ENCODE results near the gene SLC26A1.

SLC26A1 gene

GRCh38 chr4:962231-963208, 30.7 kb downstream of the SLC26A1 start:
- no peak for TF ChIP-seq CTCF (IDR thresholded peaks at IDR 0.05; ENCODE audit: insufficient read depth, low read depth, low read length, missing control alignments)
- H3K4me3 ChIP-seq (ENCODE audit: low read depth, low read length) = no peak overlapping the region
- DNase-seq (ENCODE audit: low read depth) = no peak

DNA sequence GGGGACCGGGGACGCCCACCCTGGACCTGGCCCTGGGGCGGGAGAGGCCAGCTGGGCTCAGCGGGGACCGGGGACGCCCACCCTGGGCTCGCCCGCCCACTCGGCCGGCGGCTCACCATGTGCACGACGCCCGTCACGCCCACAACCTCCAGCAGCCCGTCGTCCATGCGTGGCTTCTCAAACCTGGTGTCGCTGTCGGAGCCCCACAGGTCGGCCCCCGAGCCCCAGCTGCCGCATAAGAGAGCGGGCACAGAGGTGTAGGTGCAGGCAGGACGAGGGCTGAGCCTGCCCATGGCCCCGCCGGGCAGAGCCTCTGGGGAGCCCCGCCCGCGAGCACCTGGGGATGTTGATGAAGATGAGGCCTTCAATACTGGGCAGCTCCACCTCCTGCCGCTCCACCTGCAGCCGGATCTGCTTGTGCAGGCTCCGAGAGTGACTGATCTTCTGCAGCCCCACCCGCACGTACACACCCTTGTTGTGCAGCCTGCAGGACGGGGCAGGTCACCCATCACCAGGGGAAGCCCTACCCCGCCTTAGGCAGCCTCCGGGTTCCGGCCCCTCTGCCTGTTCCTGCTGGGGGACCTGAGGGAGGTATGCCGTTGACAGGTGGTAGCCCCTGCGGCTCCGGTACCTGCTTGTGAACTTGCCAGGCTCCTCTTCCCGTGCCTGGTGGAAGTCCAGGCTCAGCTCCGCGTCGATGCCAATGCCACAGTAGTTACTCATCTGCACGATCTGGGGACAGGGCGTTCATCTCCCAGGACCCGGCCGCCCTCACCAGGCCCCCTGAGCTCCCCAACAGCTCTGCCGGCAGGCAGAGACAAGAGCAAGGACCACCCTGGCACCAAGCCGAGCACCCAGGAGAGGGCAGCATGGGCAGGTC, 31.6 kb downstream of the SLC26A1 start:
- no peak overlapping the region for H3K4me3 ChIP-seq (ENCODE audit: low read depth, low read length)
- no peak for DNase-seq (ENCODE audit: low read depth)
- TF ChIP-seq CTCF (IDR thresholded peaks at IDR 0.05; ENCODE audit: insufficient read depth, low read depth, low read length, missing control alignments) = no peak

- DNase-seq (ENCODE audit: low read depth) = no peak
- no peak for TF ChIP-seq CTCF (IDR thresholded peaks at IDR 0.05; ENCODE audit: insufficient read depth, low read depth, low read length, missing control alignments)
- H3K4me3 ChIP-seq (ENCODE audit: low read depth, low read length) = no peak overlapping the region
Measured at GRCh38 chr4:960636-961350, 32.4 kb downstream of the SLC26A1 start.

- no peak overlapping the region for H3K4me3 ChIP-seq (ENCODE audit: low read depth, low read length)
- TF ChIP-seq CTCF (IDR thresholded peaks at IDR 0.05; ENCODE audit: insufficient read depth, low read depth, low read length, missing control alignments) = no peak
- DNase-seq (ENCODE audit: low read depth) = no peak
Measured at GRCh38 chr4:960140-960635, 33.0 kb downstream of the SLC26A1 start.

DNA sequence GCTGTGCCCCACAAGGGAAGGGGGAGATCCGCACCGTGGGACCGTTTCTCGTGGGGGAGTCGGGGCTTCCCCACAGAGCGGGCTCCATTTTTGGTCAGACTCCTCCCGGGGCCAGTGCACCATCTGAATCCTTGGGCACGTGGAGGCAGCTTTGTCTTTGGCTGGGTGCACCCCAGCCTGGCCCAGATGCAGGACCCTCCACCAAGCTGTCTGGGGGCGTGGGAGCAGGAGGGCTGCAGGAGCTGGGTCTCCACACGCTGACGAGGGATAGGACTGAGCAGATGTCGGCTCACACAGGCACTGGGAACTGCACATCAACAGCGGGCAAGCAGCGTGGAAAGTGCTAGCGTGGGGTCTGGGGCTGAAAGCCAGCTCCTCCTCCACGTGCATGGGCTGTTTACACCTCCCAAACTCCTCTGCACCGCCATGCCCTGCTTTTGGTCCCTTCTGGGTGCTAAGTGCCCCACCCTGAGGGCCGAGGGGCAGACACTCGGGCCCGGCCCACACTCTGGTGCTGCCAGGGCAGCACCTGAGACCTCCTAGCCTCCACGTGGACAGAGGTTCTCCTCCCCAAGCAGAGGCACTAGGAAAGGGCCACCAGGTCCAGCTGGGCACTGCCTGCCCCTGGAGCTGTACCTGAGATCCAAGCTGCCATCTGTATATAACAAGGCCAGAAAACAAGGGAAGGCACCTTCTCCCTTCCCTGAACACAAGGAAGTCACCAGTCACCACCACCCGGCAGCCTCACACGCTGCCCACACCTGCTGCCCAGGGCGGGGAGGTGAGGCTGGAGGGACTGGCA, 33.7 kb downstream of the SLC26A1 start:
- no peak overlapping the region for H3K4me3 ChIP-seq (ENCODE audit: low read depth, low read length)
- DNase-seq (ENCODE audit: low read depth) = no peak
- no peak for TF ChIP-seq CTCF (IDR thresholded peaks at IDR 0.05; ENCODE audit: insufficient read depth, low read depth, low read length, missing control alignments)
